PC-9 (cell line): Measurements from ENCODE around the gene RLN3. TPM values are rescaled to one million over a fixed set of nuclear protein-coding genes. Genes with fewer than 3 reads are reported as not detected.

ENCODE experiments used
- BruUV-seq: library from RNA; stranded (reverse); fragments of 400-500 nt; replicated peaks from 2 replicates; lab custom pipeline; 2021; lab: Mats Ljungman, UMichigan
- CTCF ChIA-PET: fragments of 300-600 bp; sonication (Branson Sonifier 250); formaldehyde crosslinking; loops from one replicate; lab custom pipeline; 2022; ENCODE audit warnings: antibody characterized with exemption; lab: Charles Lee
- POLR2A ChIA-PET: fragments of 300-600 bp; sonication (Branson Sonifier 250); formaldehyde crosslinking; loops from one replicate; lab custom pipeline; 2022; ENCODE audit warnings: antibody characterized with exemption; ENCODE audit not compliant: unreplicated experiment; lab: Charles Lee
- DNase-seq, 2 experiments: peaks; one replicate each; pipeline versions ENCODE4 v3.0.0 to v3.0.0-alpha.2; 2015 to 2022; ENCODE audit warnings: mixed read lengths in 1 of 2
- H2AFZ ChIP-seq: fragments of 200-600 bp; sonication (generic); 2 replicates; pipeline ENCODE4 v1.8.1; 2017; ENCODE audit warnings: antibody characterized with exemption
- H3F3A ChIP-seq: fragments of 200-600 bp; sonication (generic); 2 replicates; pipeline ENCODE4 v1.8.1; 2017; ENCODE audit warnings: antibody characterized with exemption, mild to moderate bottlenecking, low read depth; ENCODE audit not compliant: insufficient read depth
- H3K27ac ChIP-seq: fragments of 200-600 bp; sonication (generic); 2 replicates; pipeline ENCODE4 v1.6.1; 2016; ENCODE audit warnings: mixed run types
- H3K27me3 ChIP-seq: fragments of 200-600 bp; sonication (generic); 2 replicates; pipeline ENCODE4 v1.6.1; 2016; ENCODE audit warnings: low read depth, mixed run types; ENCODE audit not compliant: insufficient read depth
- H3K36me3 ChIP-seq: fragments of 200-600 bp; sonication (generic); 2 replicates; pipeline ENCODE4 v1.6.1; 2016; ENCODE audit warnings: low read depth, mixed run types
- H3K4me1 ChIP-seq: fragments of 200-600 bp; sonication (generic); replicated peaks from 2 replicates; pipeline ENCODE4 v1.6.1; 2016; ENCODE audit warnings: mixed run types; ENCODE audit not compliant: insufficient read depth
- H3K4me2 ChIP-seq: fragments of 200-600 bp; sonication (generic); 2 replicates; pipeline ENCODE4 v1.6.1; 2017; ENCODE audit warnings: mixed run types
- H3K4me3 ChIP-seq: fragments of 200-600 bp; sonication (generic); 2 replicates; pipeline ENCODE4 v1.6.1; 2016; ENCODE audit warnings: mixed run types
- H3K79me2 ChIP-seq: fragments of 200-600 bp; sonication (generic); 2 replicates; pipeline ENCODE4 v1.6.1; 2017; ENCODE audit warnings: low read depth, mixed run types
- H3K9me2 ChIP-seq: fragments of 200-600 bp; sonication (generic); 2 replicates; pipeline ENCODE4 v1.8.1; 2017; ENCODE audit warnings: mild to moderate bottlenecking; ENCODE audit not compliant: insufficient read depth
- H3K9me3 ChIP-seq: fragments of 200-600 bp; sonication (generic); 2 replicates; pipeline ENCODE4 v1.8.1; 2016; ENCODE audit warnings: low read depth; ENCODE audit not compliant: insufficient read depth
- H4K20me1 ChIP-seq: fragments of 200-600 bp; sonication (generic); 2 replicates; pipeline ENCODE4 v1.8.1; 2017; ENCODE audit not compliant: insufficient read depth
- CTCF ChIP-seq: fragments of 200-600 bp; sonication (generic); conservative IDR thresholded peaks from 2 replicates; pipeline ENCODE4 v1.6.1; 2017; ENCODE audit warnings: mixed run types, antibody characterized with exemption, mild to moderate bottlenecking, moderate library complexity
- EZH2 ChIP-seq: fragments of 200-600 bp; sonication (generic); IDR thresholded peaks from 2 replicates; pipeline ENCODE4 v1.8.0; 2017; ENCODE audit warnings: antibody characterized with exemption, low read depth
- intact Hi-C: fragments of 100-400 bp; cut with micrococcal nuclease; formaldehyde crosslinking; loops from one replicate; pipeline ENCODE4 v1.10.0; 2022; ENCODE audit not compliant: unreplicated experiment
- total RNA-seq: library from RNA; stranded (reverse); gene quantifications from 2 replicates; pipeline ENCODE4 v1.2.3, GENCODE V29; 2021

Gene RLN3
- total RNA-seq, 1 experiment from 2014 or later: not detected

GRCh38 chr19:13979244-13979615, 48.7 kb upstream of the RLN3 start:
- Histone ChIP-seq H3K4me2 (no peak overlapping the region), H3K4me3 (no peak overlapping the region), H2AFZ (no peak overlapping the region), H3K4me1 (no peaks in the 10 kb centered on the region), H3K9me2 (no peaks in the 10 kb centered on the region), H3K79me2 (no peaks in the 10 kb centered on the region), H3K9me3 (no peaks in the 10 kb centered on the region), H3F3A (peaks cover 9% of the 10 kb centered on the region), H3K27ac (no peak overlapping the region), H4K20me1 (no peaks in the 10 kb centered on the region), H3K36me3 (no peaks in the 10 kb centered on the region), H3K27me3 (no peaks in the 10 kb centered on the region)
- CTCF ChIA-PET: interaction anchor here (0.6 kb wide), 1 partner anchor 157 kb away, joined by 3 read pairs; the partner anchor contains the start of gene ASF1B
- intact Hi-C loops: no loop called here
- no TSS peak for BruUV-seq
- POLR2A ChIA-PET: no interaction called here
- no peak for TF ChIP-seq CTCF
- TF ChIP-seq EZH2: no peak
- DNase-seq: no peak

DNA sequence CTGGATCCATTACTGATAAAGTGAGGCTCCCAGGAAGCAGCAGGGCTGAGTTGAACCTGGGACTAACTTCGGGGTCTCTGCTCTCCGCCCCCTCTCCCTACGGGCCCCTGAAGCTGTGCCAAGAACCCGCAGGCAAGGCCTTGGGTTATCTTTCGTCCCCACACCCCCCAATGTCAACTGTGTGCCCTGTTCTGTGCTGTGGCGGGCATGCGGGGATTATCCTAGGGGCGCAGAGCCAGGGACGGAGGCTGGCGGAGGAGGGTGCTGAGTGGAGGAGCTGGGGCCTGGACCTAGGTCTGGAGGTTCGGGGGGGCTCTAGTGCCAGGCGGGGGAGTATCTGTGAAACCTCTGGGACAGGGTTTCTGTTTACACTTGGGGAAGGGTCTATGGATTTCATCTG, 48.3 kb upstream of the RLN3 start:
- POLR2A ChIA-PET: no interaction called here
- Histone ChIP-seq H3K4me1 (no peaks in the 10 kb centered on the region), H3K36me3 (no peaks in the 10 kb centered on the region), H3K27ac (no peak overlapping the region), H3K79me2 (no peaks in the 10 kb centered on the region), H2AFZ (no peak overlapping the region), H4K20me1 (0 out of 2 replicates have a peak, but pooled peaks cover under 1% of the 10 kb centered on the region), H3K4me3 (no peak overlapping the region), H3F3A (0 out of 2 replicates have a peak, but pooled peaks cover 5% of the 10 kb centered on the region), H3K27me3 (no peaks in the 10 kb centered on the region), H3K4me2 (no peak overlapping the region), H3K9me3 (no peaks in the 10 kb centered on the region), H3K9me2 (no peaks in the 10 kb centered on the region)
- TF ChIP-seq CTCF (no peak), EZH2 (no peak)
- no TSS peak for BruUV-seq
- CTCF ChIA-PET: no interaction called here
- intact Hi-C loops: no loop called here
- DNase-seq: no peak

- BruUV-seq: no TSS peak
- Histone ChIP-seq H3K4me2 (no peak overlapping the region), H3K36me3 (no peaks in the 10 kb centered on the region), H4K20me1 (peaks cover 3% of the 10 kb centered on the region; the same call in 1 of the 2 replicates), H3K9me2 (no peaks in the 10 kb centered on the region), H3K79me2 (no peaks in the 10 kb centered on the region), H3F3A (0 out of 2 replicates have a peak, but pooled peaks cover 5% of the 10 kb centered on the region), H3K9me3 (no peaks in the 10 kb centered on the region), H3K27ac (no peak overlapping the region), H3K4me3 (no peak overlapping the region), H2AFZ (no peak overlapping the region), H3K27me3 (no peaks in the 10 kb centered on the region), H3K4me1 (no peaks in the 10 kb centered on the region)
- intact Hi-C loops: no loop called here
- ChIA-PET POLR2A (no interaction called here), CTCF (no interaction called here)
- TF ChIP-seq CTCF (no peak), EZH2 (no peak)
- DNase-seq: no peak
Measured at GRCh38 chr19:13980340-13980739, 47.6 kb upstream of the RLN3 start.
